ENCODE results near the gene KDF1. TPM values are rescaled to one million over a fixed set of nuclear protein-coding genes. Genes with fewer than 3 reads are reported as not detected.

KDF1 gene
- total RNA-seq, 1 donor from 2014 or later, result 7.4 TPM

GRCh38 chr1:26976621-26977510, 16.6 kb upstream of the KDF1 start:
- Histone ChIP-seq H3K27me3 (no peaks in the 10 kb centered on the region), H3K27ac (no peak overlapping the region), H3K36me3 (no peaks in the 10 kb centered on the region), H3K4me3 (no peak overlapping the region), H3K9me3 (no peaks in the 10 kb centered on the region), H3K4me1 (no peaks in the 10 kb centered on the region)
- intact Hi-C loops (cut with DNase I), result no loop called here
- no peak for TF ChIP-seq POLR2AphosphoS5 (IDR thresholded peaks at IDR 0.05; ENCODE audit: insufficient read depth in 1 of 2, low read depth in 1 of 2)
- TF ChIP-seq CTCF (IDR thresholded peaks at IDR 0.05), result no peak
- DNase-seq (ENCODE audit: extremely low spot score in 2 of 2), result no peak

GRCh38 chr1:26972821-26973220, 12.6 kb upstream of the KDF1 start:
- DNase-seq (ENCODE audit: extremely low spot score in 2 of 2), result no peak
- TF ChIP-seq POLR2AphosphoS5 (IDR thresholded peaks at IDR 0.05; ENCODE audit: insufficient read depth in 1 of 2, low read depth in 1 of 2), result no peak
- no peak for TF ChIP-seq CTCF (IDR thresholded peaks at IDR 0.05)
- no peak for TF ChIP-seq POLR2A (IDR thresholded peaks at IDR 0.05)
- Histone ChIP-seq H3K36me3 (no peaks in the 10 kb centered on the region), H3K27ac (no peak overlapping the region), H3K9me3 (no peaks in the 10 kb centered on the region), H3K27me3 (no peaks in the 10 kb centered on the region), H3K4me3 (no peak overlapping the region), H3K4me1 (no peaks in the 10 kb centered on the region)
- intact Hi-C loops (cut with DNase I), result no loop called here

GRCh38 chr1:26972390-26972789, 12.1 kb upstream of the KDF1 start:
- TF ChIP-seq POLR2A (IDR thresholded peaks at IDR 0.05), result no peak
- no peak for TF ChIP-seq CTCF (IDR thresholded peaks at IDR 0.05)
- no peak for TF ChIP-seq POLR2AphosphoS5 (IDR thresholded peaks at IDR 0.05; ENCODE audit: insufficient read depth in 1 of 2, low read depth in 1 of 2)
- H3K36me3 ChIP-seq, result no peaks in the 10 kb centered on the region
- H3K9me3 ChIP-seq, result no peaks in the 10 kb centered on the region
- DNase-seq (ENCODE audit: extremely low spot score in 2 of 2), result no peak
- intact Hi-C loops (cut with DNase I), result no loop called here
- H3K4me1 ChIP-seq, result no peaks in the 10 kb centered on the region
- no peak overlapping the region for H3K27ac ChIP-seq
- H3K4me3 ChIP-seq, result no peak overlapping the region
- H3K27me3 ChIP-seq, result no peaks in the 10 kb centered on the region

- TF ChIP-seq POLR2AphosphoS5 (IDR thresholded peaks at IDR 0.05; ENCODE audit: insufficient read depth in 1 of 2, low read depth in 1 of 2), result no peak
- TF ChIP-seq POLR2A (IDR thresholded peaks at IDR 0.05), result no peak
- TF ChIP-seq CTCF (IDR thresholded peaks at IDR 0.05), result no peak
- no peaks in the 10 kb centered on the region for H3K4me1 ChIP-seq
- intact Hi-C loops (cut with DNase I), result no loop called here
- no peak overlapping the region for H3K27ac ChIP-seq
- no peaks in the 10 kb centered on the region for H3K9me3 ChIP-seq
- H3K4me3 ChIP-seq, result no peak overlapping the region
- no peaks in the 10 kb centered on the region for H3K36me3 ChIP-seq
- H3K27me3 ChIP-seq, result no peaks in the 10 kb centered on the region
- DNase-seq (ENCODE audit: extremely low spot score in 2 of 2), result no peak
Observed at GRCh38 chr1:26971590-26971989, 11.3 kb upstream of the KDF1 start.

GRCh38 chr1:26970810-26971209, 10.5 kb upstream of the KDF1 start:
- no peak overlapping the region for H3K27ac ChIP-seq
- no peak for TF ChIP-seq POLR2A (IDR thresholded peaks at IDR 0.05)
- TF ChIP-seq CTCF (IDR thresholded peaks at IDR 0.05), result no peak
- no peak for TF ChIP-seq POLR2AphosphoS5 (IDR thresholded peaks at IDR 0.05; ENCODE audit: insufficient read depth in 1 of 2, low read depth in 1 of 2)
- no peaks in the 10 kb centered on the region for H3K27me3 ChIP-seq
- no peak for DNase-seq (ENCODE audit: extremely low spot score in 2 of 2)
- intact Hi-C loops (cut with DNase I), result no loop called here
- no peak overlapping the region for H3K4me3 ChIP-seq
- H3K36me3 ChIP-seq, result no peaks in the 10 kb centered on the region
- H3K9me3 ChIP-seq, result no peaks in the 10 kb centered on the region
- no peaks in the 10 kb centered on the region for H3K4me1 ChIP-seq

Measured in vagina (tissue), 2 donors.